Esophagus squamous epithelium (tissue), 4 donors: Measurements from ENCODE around the gene SF3B3.

Experiments
- CTCF ChIP-seq, 6 experiments: fragments of 450-650 bp in 4 of 6; fragments of 200-600 bp in 2 of 6; sonication (generic) in 2 of 6; IDR thresholded peaks; one replicate each; pipeline ENCODE4 v1.5.1; 2016 to 2019; ENCODE audit warnings: antibody characterized with exemption in 6 of 6, mild to moderate bottlenecking in 4 of 6, moderate library complexity in 4 of 6
- POLR2A ChIP-seq, 4 donors: fragments of 450-650 bp; IDR thresholded peaks; one replicate each; pipeline ENCODE4 v1.6.1; 2017; ENCODE audit warnings: antibody characterized with exemption in 4 of 4, mild to moderate bottlenecking in 4 of 4, moderate library complexity in 3 of 4

GRCh38 chr16:70540994-70541393 lies 17.4 kb downstream of the SF3B3 start:
- no peak for TF ChIP-seq CTCF (IDR thresholded peaks at IDR 0.05)
- TF ChIP-seq POLR2A (IDR thresholded peaks at IDR 0.05) = no peak
